Measurements from ENCODE around the gene RET.

DNA sequence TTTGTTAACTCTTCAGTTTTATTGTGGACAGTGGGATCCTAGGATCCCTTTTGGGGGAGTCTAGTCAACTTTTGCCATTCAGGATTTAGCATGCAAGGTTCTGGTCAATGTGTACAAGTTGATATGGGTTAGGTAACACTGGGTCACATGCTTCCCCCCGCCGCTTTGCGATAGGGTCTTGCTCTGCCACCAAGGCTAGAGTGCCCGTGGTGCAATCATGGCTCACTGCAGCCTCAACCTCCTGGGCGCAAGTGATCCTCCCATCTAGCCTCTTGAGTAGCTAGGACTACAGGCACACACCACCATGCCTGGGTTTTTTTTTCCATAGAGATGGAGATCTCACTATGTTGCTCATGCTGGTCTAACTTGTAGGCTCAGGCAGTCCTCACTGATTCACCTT is 58.2 kb downstream of the RET start:
- TF ChIP-seq E2F4 (CRISPR knock-in tag; IDR thresholded peaks at IDR 0.05; ENCODE audit: borderline replicate concordance, low read depth) (no peak), ELF4 (CRISPR knock-in tag; IDR thresholded peaks at IDR 0.05; ENCODE audit: low read depth) (no peak)
- TF ChIP-seq, protein P1, sequence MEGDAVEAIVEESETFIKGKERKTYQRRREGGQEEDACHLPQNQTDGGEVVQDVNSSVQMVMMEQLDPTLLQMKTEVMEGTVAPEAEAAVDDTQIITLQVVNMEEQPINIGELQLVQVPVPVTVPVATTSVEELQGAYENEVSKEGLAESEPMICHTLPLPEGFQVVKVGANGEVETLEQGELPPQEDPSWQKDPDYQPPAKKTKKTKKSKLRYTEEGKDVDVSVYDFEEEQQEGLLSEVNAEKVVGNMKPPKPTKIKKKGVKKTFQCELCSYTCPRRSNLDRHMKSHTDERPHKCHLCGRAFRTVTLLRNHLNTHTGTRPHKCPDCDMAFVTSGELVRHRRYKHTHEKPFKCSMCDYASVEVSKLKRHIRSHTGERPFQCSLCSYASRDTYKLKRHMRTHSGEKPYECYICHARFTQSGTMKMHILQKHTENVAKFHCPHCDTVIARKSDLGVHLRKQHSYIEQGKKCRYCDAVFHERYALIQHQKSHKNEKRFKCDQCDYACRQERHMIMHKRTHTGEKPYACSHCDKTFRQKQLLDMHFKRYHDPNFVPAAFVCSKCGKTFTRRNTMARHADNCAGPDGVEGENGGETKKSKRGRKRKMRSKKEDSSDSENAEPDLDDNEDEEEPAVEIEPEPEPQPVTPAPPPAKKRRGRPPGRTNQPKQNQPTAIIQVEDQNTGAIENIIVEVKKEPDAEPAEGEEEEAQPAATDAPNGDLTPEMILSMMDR (IDR thresholded peaks at IDR 0.05), result no peak
